NCI-H460 (cell line): ENCODE results near the gene CUL9. TPM values are rescaled to one million over a fixed set of nuclear protein-coding genes. Genes with fewer than 3 reads are reported as not detected.

ENCODE experiments used
- DNase-seq: peaks from one replicate; pipeline ENCODE4 v3.0.0-alpha.2; 2016; ENCODE audit warnings: low read depth; ENCODE audit errors: extremely low read depth
- total RNA-seq: library from RNA; depleted of rRNA; stranded (reverse); fragments of >200 nt; shearing (Covaris generic); gene quantifications from 2 replicates; pipeline ENCODE4 v1.2.3, GENCODE V29; 2014

Gene CUL9
- total RNA-seq, 1 experiment from 2014 or later, result 16.4 TPM

GRCh38 chr6:43254138-43254817 lies 72.3 kb downstream of the CUL9 start:
- no peak for DNase-seq

GRCh38 chr6:43254846-43255245 lies 72.8 kb downstream of the CUL9 start:
- no peak for DNase-seq

- DNase-seq, result no peak
Observed at GRCh38 chr6:43255408-43256054, 73.5 kb downstream of the CUL9 start.

GRCh38 chr6:43256670-43257366 lies 74.8 kb downstream of the CUL9 start:
- DNase-seq, result no peak

GRCh38 chr6:43257367-43258145 lies 75.6 kb downstream of the CUL9 start:
- DNase-seq, result no peak

- DNase-seq, result no peak
Observed at GRCh38 chr6:43258180-43258579, 76.2 kb downstream of the CUL9 start.

- no peak for DNase-seq
Observed at GRCh38 chr6:43258807-43259686, 77.1 kb downstream of the CUL9 start.

GRCh38 chr6:43260791-43261190 lies 78.8 kb downstream of the CUL9 start:
- no peak for DNase-seq

- no peak for DNase-seq
Observed at GRCh38 chr6:43261198-43261597, 79.2 kb downstream of the CUL9 start.

GRCh38 chr6:43262000-43262779 lies 80.2 kb downstream of the CUL9 start:
- no peak for DNase-seq

GRCh38 chr6:43262780-43263313 lies 80.9 kb downstream of the CUL9 start:
- no peak for DNase-seq

GRCh38 chr6:43263314-43264178 lies 81.5 kb downstream of the CUL9 start:
- DNase-seq, result peak; percentile 58

GRCh38 chr6:43264599-43265145 lies 82.7 kb downstream of the CUL9 start:
- DNase-seq, result no peak

- DNase-seq, result no peak
Observed at GRCh38 chr6:43265564-43265963, 83.6 kb downstream of the CUL9 start.

- no peak for DNase-seq
Observed at GRCh38 chr6:43267619-43268354, 85.8 kb downstream of the CUL9 start.

- DNase-seq, result no peak
Observed at GRCh38 chr6:43268355-43268700, 86.3 kb downstream of the CUL9 start.

- DNase-seq, result no peak
Observed at GRCh38 chr6:43268782-43269272, 86.8 kb downstream of the CUL9 start.
